GM19438 (cell line): Measurements from ENCODE around the gene CDK5RAP2.

Experiments used
- ATAC-seq: cut with Tn5 transposase; IDR thresholded peaks from one replicate; pipeline ENCODE4 v1.9.1; 2021; ENCODE audit warnings: low read depth; ENCODE audit not compliant: unreplicated experiment

CDK5RAP2 gene

GRCh38 chr9:120442308-120442995, 137.5 kb downstream of the CDK5RAP2 start:
- ATAC-seq, result no peak

- ATAC-seq, result no peak
Measured at GRCh38 chr9:120441426-120442307, 138.3 kb downstream of the CDK5RAP2 start.

- ATAC-seq, result no peak
Measured at GRCh38 chr9:120440791-120441190, 139.2 kb downstream of the CDK5RAP2 start.

GRCh38 chr9:120439926-120440325, 140.0 kb downstream of the CDK5RAP2 start:
- no peak for ATAC-seq

- ATAC-seq, result no peak
Measured at GRCh38 chr9:120438836-120439546, 141.0 kb downstream of the CDK5RAP2 start.

- ATAC-seq, result no peak
Measured at GRCh38 chr9:120438111-120438510, 141.9 kb downstream of the CDK5RAP2 start.

GRCh38 chr9:120436983-120437475, 142.9 kb downstream of the CDK5RAP2 start:
- ATAC-seq, result no peak

- ATAC-seq, result no peak
Measured at GRCh38 chr9:120436446-120436845, 143.5 kb downstream of the CDK5RAP2 start.

- no peak for ATAC-seq
Measured at GRCh38 chr9:120435091-120435490, 144.9 kb downstream of the CDK5RAP2 start.

- no peak for ATAC-seq
Measured at GRCh38 chr9:120434532-120434931, 145.4 kb downstream of the CDK5RAP2 start.

- no peak for ATAC-seq
Measured at GRCh38 chr9:120433701-120434100, 146.3 kb downstream of the CDK5RAP2 start.

- ATAC-seq, result no peak
Measured at GRCh38 chr9:120432600-120432999, 147.4 kb downstream of the CDK5RAP2 start.

GRCh38 chr9:120431268-120431667, 148.7 kb downstream of the CDK5RAP2 start:
- no peak for ATAC-seq

GRCh38 chr9:120424248-120424647, 155.7 kb downstream of the CDK5RAP2 start:
- ATAC-seq, result no peak

- no peak for ATAC-seq
Measured at GRCh38 chr9:120423812-120424211, 156.2 kb downstream of the CDK5RAP2 start.

GRCh38 chr9:120421977-120422376, 158.0 kb downstream of the CDK5RAP2 start:
- ATAC-seq, result no peak

GRCh38 chr9:120418315-120418714, 161.7 kb downstream of the CDK5RAP2 start:
- ATAC-seq, result no peak

- no peak for ATAC-seq
Measured at GRCh38 chr9:120416781-120417427, 163.1 kb downstream of the CDK5RAP2 start.

- no peak for ATAC-seq
Measured at GRCh38 chr9:120413121-120414048, 166.6 kb downstream of the CDK5RAP2 start.
